NCI-H2107 (cell line): ENCODE results near the gene XRCC4.
"Not testable (repeated sequence)": the region's sequence is repeated elsewhere in the genome, so short reads cannot be mapped to it uniquely, and the experiment has no call there.

ENCODE experiments used
- DNase-seq: peaks from one replicate; lab custom pipeline; 2025; lab: John Stamatoyannopoulos, UW

The XRCC4 gene

GRCh38 chr5:83076742-83077661, at the start of gene XRCC4, which contains the start of gene TMEM167A:
Gene XRCC4 (plus strand): TSS chr5:83077547. CDS start chr5:83104920, 27,373 bp downstream.
Gene TMEM167A (minus strand): TSS chr5:83077394. CDS start chr5:83077323, 71 bp downstream.
- peak; percentile 80 for DNase-seq

DNA sequence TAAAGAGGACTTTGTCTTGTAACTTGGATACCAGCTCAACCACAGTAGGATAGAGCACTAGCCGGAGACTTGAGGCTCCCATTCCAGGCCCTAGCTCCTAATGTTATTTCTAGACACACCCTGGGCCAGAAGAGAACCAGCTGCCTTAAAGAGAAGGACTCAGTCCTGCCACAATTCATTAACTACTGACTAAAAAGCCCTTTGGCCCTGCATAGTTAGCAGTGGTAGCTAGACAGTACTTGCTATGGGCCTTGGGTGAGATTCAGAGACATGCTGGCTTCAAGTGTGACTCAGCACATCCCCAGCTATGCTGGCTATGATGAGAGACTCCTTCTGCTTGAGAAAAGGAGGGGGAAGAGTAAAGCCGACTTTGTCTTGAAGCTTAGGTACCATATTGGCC, 47.4 kb upstream of the XRCC4 start:
- DNase-seq, result no peak

- DNase-seq, result no peak
Observed at GRCh38 chr5:83031381-83031780, 46.0 kb upstream of the XRCC4 start.

GRCh38 chr5:83034036-83034435, 43.3 kb upstream of the XRCC4 start:
- peak; percentile 16 for DNase-seq

DNA sequence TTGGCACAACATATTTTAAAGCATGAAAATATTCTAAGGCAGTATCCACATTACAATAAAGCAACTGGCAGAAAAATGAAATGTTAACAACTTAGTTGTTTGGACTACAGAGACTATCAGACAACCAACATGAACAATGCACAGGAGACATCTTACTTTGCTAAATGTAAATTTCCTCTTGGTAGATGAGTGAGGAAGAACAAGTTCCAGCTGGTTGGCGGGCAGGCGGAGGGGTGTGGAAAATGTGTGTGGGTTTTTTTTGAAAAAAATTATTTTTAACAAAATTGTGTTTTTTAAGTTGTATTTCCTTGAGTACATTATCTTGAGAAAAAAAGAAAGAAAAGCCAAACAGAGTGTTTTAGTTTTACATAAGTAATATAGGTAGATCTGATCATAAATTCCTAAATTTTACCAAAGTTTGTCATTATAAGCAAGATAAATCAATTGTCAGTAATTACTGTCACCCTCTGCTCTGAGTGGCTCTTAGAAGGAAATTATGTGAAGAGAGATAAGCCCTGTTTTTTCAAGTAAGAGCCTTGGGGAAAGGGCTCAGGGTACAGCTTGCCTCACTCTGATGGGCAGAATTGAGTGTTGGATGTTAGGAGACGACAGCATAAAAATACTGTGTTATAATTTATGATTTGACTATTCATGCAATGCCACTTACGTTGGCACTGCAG, 42.7 kb upstream of the XRCC4 start:
- no peak for DNase-seq

DNA sequence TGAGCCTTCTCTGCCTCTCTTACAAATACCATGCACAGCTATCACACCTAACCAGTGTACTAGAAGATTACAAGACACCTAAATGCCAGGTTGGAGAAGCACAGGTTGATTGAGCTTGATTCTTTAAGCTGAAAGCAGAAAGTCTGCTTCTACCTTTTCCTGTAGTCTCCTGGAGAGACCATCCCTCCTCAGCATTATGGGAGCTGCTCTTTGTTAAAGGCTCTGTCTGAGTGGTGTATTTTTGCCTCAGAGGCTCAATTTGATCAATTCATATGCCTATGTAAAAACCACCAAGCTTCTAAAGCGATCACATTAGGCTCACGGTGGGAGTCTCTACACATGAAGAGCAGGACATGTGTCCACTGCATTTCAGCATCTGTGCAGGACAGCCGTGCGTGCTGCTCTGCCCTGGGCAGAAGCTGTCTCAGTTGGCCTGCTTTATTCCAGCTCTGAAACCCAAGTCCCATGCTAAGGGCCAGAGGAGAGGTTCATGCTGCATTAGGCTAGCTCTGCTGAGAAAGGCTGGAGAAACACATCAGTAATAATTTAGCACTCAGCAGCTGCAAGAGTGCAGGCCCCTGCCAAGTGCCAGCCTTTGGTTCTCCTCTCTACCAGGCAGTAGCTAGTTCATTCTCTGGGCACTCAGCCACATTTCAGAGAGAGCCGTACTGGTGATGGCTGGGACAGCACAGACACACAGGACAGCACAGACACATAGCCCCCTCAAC, 41.8 kb upstream of the XRCC4 start:
- DNase-seq, result peak; percentile 29

DNA sequence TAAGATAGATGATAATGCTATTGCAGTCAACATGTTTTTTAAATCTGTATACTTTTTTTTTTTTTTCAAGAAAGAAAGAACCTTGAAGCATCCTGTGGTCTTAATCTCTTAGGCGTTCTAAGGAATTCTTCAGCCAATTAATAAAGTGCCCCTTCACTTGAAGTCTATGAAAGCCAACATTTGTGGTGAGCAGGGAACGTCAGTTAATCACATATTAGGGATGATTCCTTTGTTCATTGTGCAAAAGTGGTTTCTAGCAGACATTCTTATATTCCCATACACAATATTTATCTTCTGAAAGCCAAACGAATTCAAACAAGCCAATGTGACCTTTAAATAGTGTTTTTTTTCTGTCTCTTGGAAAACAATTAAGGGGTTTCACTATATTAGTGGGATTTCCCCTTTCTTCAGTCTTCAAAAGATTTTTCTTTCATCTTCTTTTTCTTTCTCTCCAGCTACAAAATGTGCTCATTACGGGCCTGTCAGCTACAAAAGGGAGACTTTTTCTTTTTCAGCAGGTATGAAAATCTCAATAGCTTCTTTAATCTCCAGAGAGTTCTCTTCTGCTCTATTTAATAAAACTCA, 40.3 kb upstream of the XRCC4 start:
- no peak for DNase-seq

DNA sequence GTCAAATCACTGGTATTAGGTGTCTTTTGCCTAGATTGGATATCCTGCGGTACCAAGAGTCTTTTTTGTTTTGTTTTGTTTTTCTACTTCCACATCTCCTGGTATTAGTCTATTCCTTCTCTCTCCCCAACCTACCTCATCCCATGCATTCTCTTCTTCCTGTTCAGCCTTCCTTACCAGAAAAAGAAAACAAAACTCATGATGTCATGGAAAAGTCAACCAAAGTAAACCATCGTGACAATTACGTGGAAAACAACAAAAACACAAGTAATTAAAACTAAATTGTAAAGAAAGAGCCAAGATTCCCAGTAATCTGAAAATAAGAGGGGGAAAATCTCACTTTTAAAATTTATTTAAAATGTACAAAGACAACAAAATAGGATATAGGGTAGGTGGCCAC, 38.4 kb upstream of the XRCC4 start:
- DNase-seq, result no peak

GRCh38 chr5:83042507-83042906, 34.8 kb upstream of the XRCC4 start:
- DNase-seq, result no peak

GRCh38 chr5:83044926-83045325, 32.4 kb upstream of the XRCC4 start:
- no peak for DNase-seq

- DNase-seq, result no peak
Observed at GRCh38 chr5:83048277-83048676, 29.1 kb upstream of the XRCC4 start.

GRCh38 chr5:83048811-83049210, 28.5 kb upstream of the XRCC4 start:
- DNase-seq, result no peak

- no peak for DNase-seq
Observed at GRCh38 chr5:83049370-83049885, 27.9 kb upstream of the XRCC4 start.

DNA sequence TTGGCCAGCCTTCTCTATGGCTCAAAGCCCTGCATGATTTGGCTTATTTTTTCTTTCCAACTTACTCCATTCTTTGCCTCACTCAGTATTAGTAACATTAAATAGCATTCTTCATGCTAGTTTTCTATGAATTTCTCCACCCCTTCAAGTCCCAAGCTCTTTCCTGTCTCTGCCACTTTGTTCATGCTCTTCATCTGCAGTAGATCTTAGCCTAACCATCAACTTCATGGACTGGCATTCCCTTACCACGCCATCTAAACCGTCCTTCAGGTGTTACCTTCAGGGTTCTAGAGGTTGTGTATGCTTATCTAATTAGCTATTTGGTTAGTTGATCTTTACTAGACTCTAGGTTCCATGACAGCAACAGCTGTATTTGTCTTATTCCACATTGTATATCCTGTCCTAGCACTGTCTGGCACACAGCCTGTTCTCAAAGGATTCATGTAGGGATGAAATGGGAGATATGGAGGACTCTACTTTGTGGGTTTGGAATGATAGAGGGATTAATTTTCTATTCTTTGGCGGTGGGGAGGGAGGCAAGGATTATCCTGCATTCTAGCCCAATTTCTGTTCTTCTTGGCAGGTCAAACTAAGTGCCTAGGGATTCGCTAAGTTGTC, 26.5 kb upstream of the XRCC4 start:
- no peak for DNase-seq

GRCh38 chr5:83055166-83055565, 22.2 kb upstream of the XRCC4 start:
- no peak for DNase-seq

- DNase-seq, result no peak
Observed at GRCh38 chr5:83058726-83059125, 18.6 kb upstream of the XRCC4 start.

DNA sequence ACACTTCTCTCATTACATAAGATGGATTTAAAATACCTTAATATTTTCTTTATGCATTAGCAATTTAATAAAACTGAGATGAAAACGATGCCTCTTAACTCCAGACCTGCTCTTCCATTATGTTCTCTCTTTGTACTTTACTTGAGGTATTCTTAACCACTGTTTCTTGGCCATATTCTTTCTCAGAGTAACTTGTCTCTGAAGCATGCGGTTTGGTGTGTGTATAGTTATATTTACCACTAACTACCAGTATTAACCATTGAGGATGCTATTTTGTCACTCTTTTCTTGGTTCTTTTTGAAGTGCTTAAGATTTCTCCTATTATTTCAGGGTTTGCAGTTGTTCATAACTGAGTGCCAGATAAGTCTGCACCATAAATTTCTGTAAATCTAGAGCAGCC, 18.0 kb upstream of the XRCC4 start:
- no peak for DNase-seq

DNA sequence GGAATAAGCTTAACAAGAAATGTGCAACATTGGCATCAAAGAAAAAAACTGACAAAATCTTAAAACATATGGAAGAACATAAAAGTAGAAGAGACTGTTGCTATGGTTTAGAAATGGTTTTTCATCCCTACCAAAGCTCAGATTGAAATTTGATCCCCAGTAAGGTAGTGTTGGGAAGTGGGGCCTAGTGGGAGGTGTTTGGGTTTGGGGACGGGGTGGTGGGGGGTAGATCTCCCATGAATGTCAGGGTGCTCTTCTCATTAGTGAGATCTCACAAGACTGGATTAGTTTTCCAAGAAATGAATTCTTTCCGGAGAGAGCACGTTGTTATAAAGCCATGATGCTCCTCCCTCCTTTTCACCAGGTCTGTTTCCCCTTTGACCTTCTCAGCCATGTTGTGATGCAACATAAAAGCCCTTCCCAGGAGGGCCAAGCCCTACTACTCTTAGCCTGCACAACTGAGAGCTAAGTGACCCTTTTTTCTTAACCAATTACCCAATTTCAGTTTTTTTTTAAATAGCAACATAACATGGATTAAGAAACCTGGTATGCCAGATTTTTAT, 10.7 kb upstream of the XRCC4 start:
- no peak for DNase-seq

DNA sequence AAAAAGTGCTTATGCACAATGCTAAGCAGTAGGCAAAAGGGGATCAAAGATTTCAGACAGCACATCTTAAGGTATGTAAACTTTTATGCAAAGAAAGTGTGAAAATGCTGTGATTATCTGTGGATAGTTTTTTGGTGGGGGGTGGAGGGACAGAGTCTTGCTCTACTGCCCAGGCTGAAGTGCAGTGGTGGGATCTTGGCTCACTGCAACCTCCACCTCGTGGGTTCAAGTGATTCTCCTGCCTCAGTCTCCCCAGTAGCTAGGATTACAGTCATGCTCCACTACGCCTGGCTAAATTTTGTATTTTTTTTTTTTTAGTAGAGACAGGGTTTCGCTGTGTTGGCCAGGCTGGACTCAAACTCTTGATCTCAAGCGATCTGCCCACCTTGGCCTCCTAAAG, 10.0 kb upstream of the XRCC4 start:
- not testable (repeated sequence) for DNase-seq

DNA sequence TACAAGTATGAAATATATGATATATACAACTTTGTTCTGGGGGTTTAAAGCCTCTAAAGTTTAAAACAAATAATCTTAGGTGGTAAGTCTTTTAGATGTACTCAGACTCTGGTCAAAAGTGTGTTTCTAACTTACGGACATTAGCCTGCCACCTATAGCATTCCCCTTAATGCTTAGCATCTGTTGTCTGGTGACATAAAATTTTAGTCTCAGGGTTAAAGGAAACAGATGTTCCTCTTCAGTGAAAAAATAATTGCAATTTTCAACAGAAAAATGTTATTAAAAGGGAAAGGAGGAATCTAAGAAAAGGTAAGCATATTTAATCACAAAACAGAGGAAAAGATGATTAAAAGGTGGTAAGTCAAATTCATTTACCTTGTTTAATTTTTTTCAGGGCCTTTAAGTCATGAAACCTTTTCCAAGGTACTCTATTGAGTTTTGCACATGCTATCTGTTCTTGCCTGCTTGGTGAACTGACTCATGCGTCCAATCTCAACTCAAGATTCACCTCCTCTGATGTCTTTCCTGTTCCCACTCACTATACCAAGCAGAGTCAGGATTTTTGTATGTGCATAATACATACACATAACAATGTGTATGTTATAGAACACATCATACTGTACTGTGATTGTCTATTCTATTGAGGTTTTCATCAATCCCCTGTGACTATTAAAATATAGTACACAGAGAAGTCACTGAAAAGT, 8.1 kb upstream of the XRCC4 start:
- no peak for DNase-seq
